Neuronal stem cell (in vitro differentiated cells): ENCODE data around the gene MSH3.
A peak's percentile ranks its signal among the peaks of the same experiment; 100 is the strongest.

Experiments used
- DNase-seq: peaks from one replicate; pipeline ENCODE4 v3.0.0-alpha.2; 2013; ENCODE audit warnings: low spot score
- H2AFZ ChIP-seq: one replicate; pipeline ENCODE4 v1.6.1; 2013; ENCODE audit warnings: mild to moderate bottlenecking, low read length, inconsistent platforms
- H2AK5ac ChIP-seq: 2 replicates; pipeline ENCODE4 v1.6.1; 2013; ENCODE audit warnings: low read depth, mild to moderate bottlenecking, inconsistent platforms, low read length, moderate library complexity, mixed read lengths
- H2BK120ac ChIP-seq: 2 replicates; pipeline ENCODE4 v1.6.1; 2013; ENCODE audit warnings: low read depth, mild to moderate bottlenecking, inconsistent platforms, low read length, moderate library complexity, mixed read lengths
- H2BK12ac ChIP-seq: one replicate; pipeline ENCODE4 v1.6.1; 2013; ENCODE audit warnings: low read length, inconsistent platforms
- H2BK15ac ChIP-seq: 2 replicates; pipeline ENCODE4 v1.6.1; 2013; ENCODE audit warnings: mild to moderate bottlenecking, low read length, inconsistent platforms, mixed read lengths
- H2BK5ac ChIP-seq: one replicate; pipeline ENCODE4 v1.6.1; 2013; ENCODE audit warnings: inconsistent platforms, mild to moderate bottlenecking, low read length, moderate library complexity
- H3K14ac ChIP-seq: one replicate; pipeline ENCODE4 v1.6.1; 2013; ENCODE audit warnings: low read length, inconsistent platforms
- H3K18ac ChIP-seq: 2 replicates; pipeline ENCODE4 v1.6.1; 2013; ENCODE audit warnings: low read length, inconsistent platforms
- H3K23ac ChIP-seq: 2 replicates; pipeline ENCODE4 v1.6.1; 2013; ENCODE audit warnings: low read depth, mild to moderate bottlenecking, mixed read lengths, low read length, inconsistent platforms; ENCODE audit not compliant: poor library complexity
- H3K27ac ChIP-seq: replicated peaks from 3 replicates; pipeline ENCODE4 v1.5.1; 2013; ENCODE audit warnings: low read length, inconsistent platforms
- H3K27me3 ChIP-seq, 3 experiments: 2 replicates each; pipeline ENCODE4 v1.6.1; 2013; ENCODE audit warnings: low read length in 3 of 3, mild to moderate bottlenecking in 2 of 3, inconsistent platforms in 1 of 3, low read depth in 1 of 3, mixed read lengths in 1 of 3, moderate library complexity in 1 of 3; ENCODE audit not compliant: control insufficient read depth in 3 of 3, insufficient read depth in 3 of 3
- H3K36me3 ChIP-seq, 2 donors: replicated peaks in 1 of 2; 2 replicates each; pipeline ENCODE4 v1.6.1; 2013; ENCODE audit warnings: low read length in 2 of 2; ENCODE audit not compliant: control insufficient read depth in 2 of 2, insufficient read depth in 2 of 2
- H3K4ac ChIP-seq: 2 replicates; pipeline ENCODE4 v1.6.1; 2013; ENCODE audit warnings: inconsistent platforms, mild to moderate bottlenecking, low read length, moderate library complexity
- H3K4me1 ChIP-seq, 2 donors: 1 replicate in 1 of 2; 2 replicates in 1 of 2; pipeline ENCODE4 v1.6.1; 2013; ENCODE audit warnings: low read length in 2 of 2, low read depth in 1 of 2; ENCODE audit not compliant: control insufficient read depth in 2 of 2, insufficient read depth in 1 of 2
- H3K4me2 ChIP-seq: one replicate; pipeline ENCODE4 v1.6.1; 2013; ENCODE audit warnings: mild to moderate bottlenecking, low read length, inconsistent platforms; ENCODE audit not compliant: insufficient read depth, poor library complexity, severe bottlenecking
- H3K4me3 ChIP-seq, 2 donors: 2 replicates each; pipeline ENCODE4 v1.5.1; 2013; ENCODE audit warnings: low read length in 2 of 2, mild to moderate bottlenecking in 2 of 2, inconsistent platforms in 1 of 2, moderate library complexity in 1 of 2
- H3K79me1 ChIP-seq: one replicate; pipeline ENCODE4 v1.6.1; 2013; ENCODE audit warnings: low read depth, mild to moderate bottlenecking, inconsistent platforms, low read length, moderate library complexity
- H3K9ac ChIP-seq: one replicate; pipeline ENCODE4 v1.6.1; 2013; ENCODE audit warnings: mild to moderate bottlenecking, low read depth, low read length, inconsistent platforms; ENCODE audit not compliant: poor library complexity
- H3K9me3 ChIP-seq, 2 donors: replicated peaks in 1 of 2; 2 replicates each; pipeline versions ENCODE3 to v1.6.1; 2013; ENCODE audit warnings: low read length in 2 of 2, mild to moderate bottlenecking in 2 of 2, inconsistent platforms in 1 of 2, low read depth in 1 of 2, mixed read lengths in 1 of 2, moderate library complexity in 1 of 2; ENCODE audit not compliant: control insufficient read depth in 2 of 2, insufficient read depth in 1 of 2
- H4K8ac ChIP-seq: one replicate; pipeline ENCODE4 v1.6.1; 2013; ENCODE audit warnings: low read depth, mild to moderate bottlenecking, inconsistent platforms, low read length, moderate library complexity
- H4K91ac ChIP-seq: one replicate; pipeline ENCODE4 v1.6.1; 2013; ENCODE audit warnings: low read length, low read depth, mild to moderate bottlenecking, inconsistent platforms; ENCODE audit not compliant: poor library complexity
- WGBS, 2 donors: extraction: QIAGEN DNeasy Blood & Tissue Kit; methylation state at CpG; one replicate each; pipeline ENCODE4 v1.1.7; 2013; ENCODE audit warnings: missing lambda C conversion rate in 2 of 2, mixed read lengths in 1 of 2; ENCODE audit not compliant: insufficient read length in 2 of 2, insufficient replicate concordance in 1 of 2; ENCODE audit errors: extremely low coverage in 2 of 2; 5-methylcytosine and 5-hydroxymethylcytosine counted together

The MSH3 gene

DNA sequence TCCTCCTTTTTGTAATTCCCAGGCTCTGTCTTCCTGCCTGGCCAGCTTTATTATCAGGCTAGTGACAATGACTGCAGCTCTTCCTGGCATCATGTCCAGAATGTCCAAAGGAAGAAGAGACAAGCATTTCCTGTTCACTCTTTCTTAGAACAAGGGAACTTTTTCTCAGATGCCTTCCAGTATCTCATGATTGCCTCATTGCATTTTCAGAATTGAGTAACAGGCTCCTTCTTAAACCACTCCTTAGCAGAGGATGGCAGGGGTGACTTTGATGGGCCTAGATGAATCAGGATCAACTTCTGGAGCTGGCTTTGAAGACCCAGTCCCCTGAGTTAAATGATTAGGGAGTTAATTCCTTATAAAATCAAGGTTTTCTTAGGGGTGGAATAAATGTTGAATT is 212.8 kb downstream of the MSH3 start:
- H2BK5ac ChIP-seq, result no peak overlapping the region
- H3K36me3 ChIP-seq, result no peaks in the 10 kb centered on the region
- H3K18ac ChIP-seq, result no peak overlapping the region
- H3K27ac ChIP-seq, result no peak overlapping the region
- H3K23ac ChIP-seq, result no peak overlapping the region
- H2BK15ac ChIP-seq, result no peak overlapping the region
- no peak overlapping the region for H3K4me2 ChIP-seq
- H2BK12ac ChIP-seq, result no peak overlapping the region
- H3K27me3 ChIP-seq, result no peaks in the 10 kb centered on the region
- H3K9me3 ChIP-seq, result no peaks in the 10 kb centered on the region
- no peak overlapping the region for H4K91ac ChIP-seq
- H3K4me3 ChIP-seq, result no peak overlapping the region
- H2BK120ac ChIP-seq, result no peak overlapping the region
- no peak overlapping the region for H3K9ac ChIP-seq
- H2AFZ ChIP-seq, result no peak overlapping the region
- H3K4ac ChIP-seq, result no peak overlapping the region
- no peaks in the 10 kb centered on the region for H3K79me1 ChIP-seq
- no peak overlapping the region for H4K8ac ChIP-seq
- no peak overlapping the region for H2AK5ac ChIP-seq
- no peak overlapping the region for H3K14ac ChIP-seq
- peaks cover 0 to 2% of the 10 kb centered on the region in 2 donors for H3K4me1 ChIP-seq
- no peak for DNase-seq

- Histone ChIP-seq H3K4ac (no peak overlapping the region), H4K91ac (no peak overlapping the region), H3K4me1 (peaks cover 0 to 2% of the 10 kb centered on the region in 2 donors), H3K79me1 (no peaks in the 10 kb centered on the region), H3K36me3 (peaks cover 2 to 28% of the 10 kb centered on the region in 2 donors), H3K18ac (no peak overlapping the region), H3K4me2 (no peak overlapping the region), H3K23ac (no peak overlapping the region), H3K27ac (no peak overlapping the region), H2BK120ac (no peak overlapping the region), H3K9me3 (no peaks in the 10 kb centered on the region), H3K27me3 (no peaks in the 10 kb centered on the region), H2AK5ac (no peak overlapping the region), H3K9ac (no peak overlapping the region), H2BK12ac (no peak overlapping the region), H3K14ac (no peak overlapping the region), H2AFZ (no peak overlapping the region), H4K8ac (no peak overlapping the region), H3K4me3 (no peak overlapping the region), H2BK15ac (no peak overlapping the region), H2BK5ac (no peak overlapping the region)
- DNase-seq, result no peak
- WGBS, 2 donors, result no CpG with 5 or more reads among the region's 3 CpGs
Observed at GRCh38 chr5:80870442-80870841, 216.0 kb downstream of the MSH3 start.

GRCh38 chr5:80871541-80871961 is 217.1 kb downstream of the MSH3 start:
- H3K9me3 ChIP-seq, result no peaks in the 10 kb centered on the region
- peaks cover 2 to 34% of the 10 kb centered on the region in 2 donors for H3K36me3 ChIP-seq
- no peaks in the 10 kb centered on the region for H3K79me1 ChIP-seq
- peaks cover 0 to 2% of the 10 kb centered on the region in 2 donors for H3K4me1 ChIP-seq
- H2BK120ac ChIP-seq, result no peak overlapping the region
- no peak overlapping the region for H3K23ac ChIP-seq
- H2BK12ac ChIP-seq, result no peak overlapping the region
- no peak overlapping the region for H3K27ac ChIP-seq
- no CpG with 5 or more reads among the region's 4 CpGs for WGBS, 2 donors
- H4K91ac ChIP-seq, result no peak overlapping the region
- no peak overlapping the region for H2AK5ac ChIP-seq
- H2AFZ ChIP-seq, result no peak overlapping the region
- no peak overlapping the region for H2BK5ac ChIP-seq
- H3K4me3 ChIP-seq, result no peak overlapping the region
- peak overlapping the region; percentile 27 for H3K9ac ChIP-seq
- DNase-seq, result no peak
- H3K18ac ChIP-seq, result no peak overlapping the region
- no peak overlapping the region for H2BK15ac ChIP-seq
- H4K8ac ChIP-seq, result no peak overlapping the region
- H3K4ac ChIP-seq, result no peak overlapping the region
- H3K27me3 ChIP-seq, result no peaks in the 10 kb centered on the region
- no peak overlapping the region for H3K4me2 ChIP-seq
- H3K14ac ChIP-seq, result no peak overlapping the region

GRCh38 chr5:80874162-80874561 is 219.7 kb downstream of the MSH3 start:
- H2BK15ac ChIP-seq, result no peak overlapping the region
- H3K4me1 ChIP-seq, result peaks cover 0 to 2% of the 10 kb centered on the region in 2 donors
- H3K9ac ChIP-seq, result no peak overlapping the region
- no peak for DNase-seq
- H3K18ac ChIP-seq, result no peak overlapping the region
- H2AFZ ChIP-seq, result no peak overlapping the region
- no peaks in the 10 kb centered on the region for H3K9me3 ChIP-seq
- H3K23ac ChIP-seq, result no peak overlapping the region
- no peak overlapping the region for H3K4me3 ChIP-seq
- WGBS, 2 donors, result no CpG with 5 or more reads among the region's 2 CpGs
- H3K27me3 ChIP-seq, result no peaks in the 10 kb centered on the region
- no peak overlapping the region for H4K8ac ChIP-seq
- peaks cover 5 to 48% of the 10 kb centered on the region in 2 donors for H3K36me3 ChIP-seq
- H4K91ac ChIP-seq, result no peak overlapping the region
- H3K27ac ChIP-seq, result no peak overlapping the region
- H3K4me2 ChIP-seq, result no peak overlapping the region
- H3K79me1 ChIP-seq, result no peaks in the 10 kb centered on the region
- H3K14ac ChIP-seq, result no peak overlapping the region
- H3K4ac ChIP-seq, result no peak overlapping the region
- no peak overlapping the region for H2BK12ac ChIP-seq
- H2BK5ac ChIP-seq, result no peak overlapping the region
- H2AK5ac ChIP-seq, result no peak overlapping the region
- H2BK120ac ChIP-seq, result no peak overlapping the region
